Pancreas (tissue), 10 donors: Measurements from ENCODE around the gene MAPK14. TPM values are rescaled to one million over a fixed set of nuclear protein-coding genes. Genes with fewer than 3 reads are reported as not detected.

ENCODE experiments used
- ATAC-seq, 4 donors: fragments of 200-7000 bp; cut with Tn5 transposase; one replicate each; pipeline versions ENCODE4 v1.8.0 to v1.9.1; 2020; ENCODE audit warnings: mild to moderate bottlenecking in 4 of 4, moderate library complexity in 4 of 4
- DNase-seq, 6 donors: peaks; one replicate each; pipeline ENCODE4 v3.0.0-alpha.2; 2020
- FAIRE-seq: peaks from 2 replicates; lab custom pipeline; 2012; peaks lifted over from hg19 to GRCh38; lab: Jason Lieb, UNC
- H3K27ac ChIP-seq, 4 donors: fragments of 200-600 bp; sonication (generic); 1 replicate in 3 of 4; 2 replicates in 1 of 4; pipeline versions ENCODE4 v1.5.0 to v1.8.0; 2020
- H3K27me3 ChIP-seq, 4 donors: fragments of 200-600 bp; one replicate each; pipeline ENCODE4 v1.8.0; 2021
- H3K36me3 ChIP-seq, 3 donors: fragments of 200-600 bp; sonication (generic) in 1 of 3; one replicate each; pipeline versions ENCODE4 v1.5.0 to v1.8.0; 2020 to 2021
- H3K4me1 ChIP-seq, 3 donors: fragments of 200-600 bp; one replicate each; pipeline ENCODE4 v1.8.0; 2021
- H3K4me3 ChIP-seq, 4 donors: fragments of 200-600 bp; sonication (generic) in 2 of 4; one replicate each; pipeline versions ENCODE4 v1.5.0 to v1.8.0; 2020 to 2021
- H3K9me3 ChIP-seq, 4 donors: fragments of 200-600 bp; one replicate each; pipeline ENCODE4 v1.8.0; 2021
- WGBS, 2 donors: extraction: QIAGEN DNeasy Blood & Tissue Kit; methylation state at CpG; one replicate each; pipeline ENCODE4 v1.1.7; 2013; 5-methylcytosine and 5-hydroxymethylcytosine counted together
- intact Hi-C, 3 donors: fragments of 100-400 bp; cut with DNase I; formaldehyde crosslinking; loops; one replicate each; pipeline versions ENCODE4 v1.11.1 to v1.14.2; 2022
- polyA plus RNA-seq, 2 donors: library from polyadenylated mRNA; stranded (reverse); fragments of 200-250 nt; gene quantifications; one replicate each; pipeline ENCODE4 v1.2.3, GENCODE V29; 2013
- total RNA-seq, 6 donors: library from RNA; stranded (reverse); fragmentation: NEBNext Ultra II Directional in 4 of 6; extraction: Animal tissue kit (Norgen Biotek cat#: 25700) in 4 of 6; gene quantifications; one replicate each; pipeline versions ENCODE4 v1.2.1 to v1.2.4, GENCODE V29; 2021 to 2023
- TF ChIP-seq, protein P1 (sequence below), 4 donors: fragments of 200-600 bp; sonication (generic) in 3 of 4; IDR thresholded peaks; one replicate each; pipeline versions ENCODE4 v1.5.0 to v1.8.0; 2021; ENCODE audit warnings: antibody characterized with exemption in 4 of 4
- donor health status: healthy with polysubstance abuse.
- donor health status: DM: no; HTN: no; CAD: no; lungs with moderate emphysema.
- donor health status: DM: no; HTN: no; CAD: no.
- donor health status: control.
- donor health status: control.
- donor health status: Bipolar disorder and iron deficiency.
- donor health status: DM: yes; HTN: yes; CAD: no.
- donor health status: DM: no; HTN: no; CAD: no.
- donor health status: DM: no; HTN: no; CAD: no.
- donor health status: DM: yes; HTN: yes; CAD: no.

MAPK14 gene
- total and polyA plus RNA-seq, 8 donors: 6.8 to 29.9 (median 16.6) TPM

DNA sequence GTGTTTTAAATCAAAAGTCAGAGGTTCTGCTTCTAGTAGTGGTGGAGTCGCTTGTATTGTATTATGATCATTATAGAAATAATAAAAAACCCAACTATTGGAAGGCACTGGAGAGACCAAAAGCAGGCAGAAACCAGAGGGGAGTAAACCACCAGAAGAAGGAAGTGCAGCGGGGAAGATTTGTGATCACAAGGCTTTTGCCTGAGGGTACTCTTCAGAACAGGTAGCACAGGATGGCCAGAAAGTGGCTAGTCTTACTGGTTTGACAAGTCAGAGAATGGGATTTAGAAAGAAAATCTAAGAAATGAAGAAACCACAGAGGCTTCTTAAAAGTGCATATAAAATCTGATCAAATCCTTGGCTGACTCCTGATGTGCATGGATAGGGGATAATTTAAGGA lies 126.7 kb downstream of the MAPK14 start:
- intact Hi-C loops: no loop called here
- Histone ChIP-seq H3K27me3 (no peaks in the 10 kb centered on the region), H3K36me3 (no peaks in the 10 kb centered on the region), H3K4me1 (no peaks in the 10 kb centered on the region), H3K9me3 (no peaks in the 10 kb centered on the region), H3K27ac (no peak overlapping the region), H3K4me3 (no peak overlapping the region)
- ATAC-seq (no peak), DNase-seq (no peak), FAIRE-seq (no peak)
- TF ChIP-seq, protein P1, sequence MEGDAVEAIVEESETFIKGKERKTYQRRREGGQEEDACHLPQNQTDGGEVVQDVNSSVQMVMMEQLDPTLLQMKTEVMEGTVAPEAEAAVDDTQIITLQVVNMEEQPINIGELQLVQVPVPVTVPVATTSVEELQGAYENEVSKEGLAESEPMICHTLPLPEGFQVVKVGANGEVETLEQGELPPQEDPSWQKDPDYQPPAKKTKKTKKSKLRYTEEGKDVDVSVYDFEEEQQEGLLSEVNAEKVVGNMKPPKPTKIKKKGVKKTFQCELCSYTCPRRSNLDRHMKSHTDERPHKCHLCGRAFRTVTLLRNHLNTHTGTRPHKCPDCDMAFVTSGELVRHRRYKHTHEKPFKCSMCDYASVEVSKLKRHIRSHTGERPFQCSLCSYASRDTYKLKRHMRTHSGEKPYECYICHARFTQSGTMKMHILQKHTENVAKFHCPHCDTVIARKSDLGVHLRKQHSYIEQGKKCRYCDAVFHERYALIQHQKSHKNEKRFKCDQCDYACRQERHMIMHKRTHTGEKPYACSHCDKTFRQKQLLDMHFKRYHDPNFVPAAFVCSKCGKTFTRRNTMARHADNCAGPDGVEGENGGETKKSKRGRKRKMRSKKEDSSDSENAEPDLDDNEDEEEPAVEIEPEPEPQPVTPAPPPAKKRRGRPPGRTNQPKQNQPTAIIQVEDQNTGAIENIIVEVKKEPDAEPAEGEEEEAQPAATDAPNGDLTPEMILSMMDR (IDR thresholded peaks at IDR 0.05): no peak
- whole genome bisulfite sequencing, 2 donors: 92 to 95% methylated on average over 2 of the region's 2 CpGs

DNA sequence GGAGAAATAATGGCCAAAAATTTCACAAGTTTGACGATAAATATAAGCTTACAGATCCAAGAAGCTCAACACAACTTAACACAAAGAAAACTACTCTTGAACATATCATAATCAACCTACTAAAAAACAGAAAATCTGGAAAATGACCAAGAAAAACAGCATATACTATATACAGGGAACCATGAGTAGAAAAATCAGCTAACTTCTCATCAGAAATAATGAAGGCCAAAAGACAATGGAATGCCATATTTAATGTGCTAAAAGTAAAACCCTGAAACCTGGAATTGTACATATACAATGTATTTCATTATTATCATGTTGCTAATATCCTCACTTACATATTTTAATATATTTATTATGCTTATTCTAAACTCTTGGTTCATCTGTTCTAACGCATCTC lies 128.1 kb downstream of the MAPK14 start:
- DNase-seq (no peak), ATAC-seq (no peak), FAIRE-seq (peak; percentile 47)
- Histone ChIP-seq H3K27ac (no peak overlapping the region), H3K27me3 (no peaks in the 10 kb centered on the region), H3K36me3 (no peaks in the 10 kb centered on the region), H3K4me3 (no peak overlapping the region), H3K9me3 (no peaks in the 10 kb centered on the region), H3K4me1 (no peaks in the 10 kb centered on the region)
- 96 to 98% methylated on average over 2 of the region's 2 CpGs for WGBS, 2 donors
- TF ChIP-seq, protein P1 (IDR thresholded peaks at IDR 0.05): no peak
- intact Hi-C loops: no loop called here

DNA sequence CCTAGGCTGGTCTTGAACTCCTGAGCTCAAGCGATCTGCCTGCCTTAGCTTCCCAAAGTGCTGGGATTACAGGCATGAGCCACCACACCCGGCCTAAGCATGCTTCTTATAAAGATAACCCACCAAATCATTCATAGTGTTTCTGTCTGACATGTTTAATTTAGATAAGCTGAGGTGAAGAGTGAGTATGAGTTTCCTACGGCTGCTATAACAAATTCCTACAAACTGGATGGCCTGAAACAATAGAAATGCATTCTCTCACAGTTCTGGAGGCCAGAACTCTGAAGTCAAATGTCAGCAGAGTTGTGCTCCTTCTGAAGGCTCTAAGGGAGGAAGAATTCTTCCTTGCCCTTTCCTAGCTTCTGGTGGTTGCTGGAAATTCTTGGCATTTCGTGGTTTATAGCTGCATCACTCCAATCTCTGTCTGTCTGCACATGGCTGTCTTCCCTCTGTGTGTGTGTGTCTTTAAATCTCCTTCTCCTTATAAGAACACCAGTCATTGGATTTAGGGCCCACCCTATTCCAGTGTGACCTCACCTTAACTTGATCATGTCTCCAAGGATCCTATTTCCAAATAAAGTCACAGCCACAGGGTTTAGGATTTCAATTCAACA lies 132.6 kb downstream of the MAPK14 start:
- no peak overlapping the region for H3K27ac ChIP-seq
- WGBS, 2 donors: 92 to 95% methylated on average over 4 of the region's 4 CpGs
- no peaks in the 10 kb centered on the region for H3K9me3 ChIP-seq
- intact Hi-C loops: no loop called here
- H3K27me3 ChIP-seq: no peaks in the 10 kb centered on the region
- no peak overlapping the region for H3K4me3 ChIP-seq
- no peak for DNase-seq
- no peak for FAIRE-seq
- H3K36me3 ChIP-seq: no peaks in the 10 kb centered on the region
- no peaks in the 10 kb centered on the region for H3K4me1 ChIP-seq
- no peak for ATAC-seq
- TF ChIP-seq, protein P1 (IDR thresholded peaks at IDR 0.05): no peak

Other genes with a start within 250 kb of the MAPK14 start
- 100 to 1,000 TPM in 1 of 6 donors, 10 to 100 TPM in 4, 1 to 10 TPM in 1; 6.0 to 102 (median 38.3) TPM for gene CLPSL1, start 246.8 kb upstream of the MAPK14 start, total RNA-seq
- 10 to 100 TPM in 1 of 2 donors, not detected in 1; 83.2 TPM for gene CLPSL1, start 246.8 kb upstream of the MAPK14 start, polyA plus RNA-seq
- gene CLPS, start 230.5 kb upstream of the MAPK14 start, total RNA-seq: over 10,000 TPM; 11,272 to 45,930 (median 22,757) TPM
- gene CLPS, start 230.5 kb upstream of the MAPK14 start, polyA plus RNA-seq: over 10,000 TPM; 11,669 to 15,701 TPM
- 1 to 10 TPM; 1.3 to 4.2 (median 2.8) TPM for gene LHFPL5, start 222.5 kb upstream of the MAPK14 start, total RNA-seq
- gene LHFPL5, start 222.5 kb upstream of the MAPK14 start, polyA plus RNA-seq: 1 to 10 TPM; 2.0 to 3.3 TPM
- 10 to 100 TPM; 21.8 to 34.9 (median 30.5) TPM for gene SRPK1, start 106.7 kb upstream of the MAPK14 start, total RNA-seq
- gene SRPK1, start 106.7 kb upstream of the MAPK14 start, polyA plus RNA-seq: 1 to 10 TPM; 8.8 to 9.8 TPM
- gene SLC26A8, start 3.2 kb upstream of the MAPK14 start, total RNA-seq: under 1 TPM in 1 of 6 donors, not detected in 5; 0.06 TPM
- under 1 TPM; 0.07 to 0.11 TPM for gene SLC26A8, start 3.2 kb upstream of the MAPK14 start, polyA plus RNA-seq
- 10 to 100 TPM; 29.9 to 46.3 (median 34.3) TPM for gene MAPK13, start 102.7 kb downstream of the MAPK14 start, total RNA-seq
- gene MAPK13, start 102.7 kb downstream of the MAPK14 start, polyA plus RNA-seq: 10 to 100 TPM; 20.2 to 28.9 TPM
- 10 to 100 TPM; 18.6 to 27.0 (median 21.4) TPM for gene BRPF3, start 168.9 kb downstream of the MAPK14 start, total RNA-seq
- 10 to 100 TPM in 1 of 2 donors, 1 to 10 TPM in 1; 8.4 to 12.1 TPM for gene BRPF3, start 168.9 kb downstream of the MAPK14 start, polyA plus RNA-seq
- under 1 TPM in 1 of 6 donors, not detected in 5; 0.12 TPM for gene PNPLA1, start 242.3 kb downstream of the MAPK14 start, total RNA-seq
- gene PNPLA1, start 242.3 kb downstream of the MAPK14 start, polyA plus RNA-seq: not detected